CD4-positive, CD25-positive, alpha-beta regulatory T cell (primary cell): ENCODE results near the gene CNTNAP2. TPM values are rescaled to one million over a fixed set of nuclear protein-coding genes. Genes with fewer than 3 reads are reported as not detected.

Source experiments
- ATAC-seq, 2 donors: fragments of 150-1000 bp; cut with Tn5 transposase; one replicate each; pipeline ENCODE4 v1.10.0; 2021; ENCODE audit warnings: low read depth in 2 of 2, moderate number of reproducible peaks in 2 of 2, moderate library complexity in 1 of 2
- DNase-seq, 3 donors: peaks; one replicate each; pipeline versions ENCODE4 v3.0.0 to v3.0.0-alpha.2; 2012 to 2022; ENCODE audit warnings: mixed read lengths in 1 of 3
- H3K27ac ChIP-seq: one replicate; pipeline ENCODE4 v1.7.0; 2013; ENCODE audit warnings: mild to moderate bottlenecking, low read length; ENCODE audit not compliant: insufficient read depth, poor library complexity, severe bottlenecking
- H3K27me3 ChIP-seq: one replicate; pipeline ENCODE4 v1.7.0; 2013; ENCODE audit warnings: low read length; ENCODE audit not compliant: control insufficient read depth, insufficient read depth
- H3K36me3 ChIP-seq: one replicate; pipeline ENCODE4 v1.7.0; 2013; ENCODE audit warnings: mild to moderate bottlenecking, low read length, moderate library complexity; ENCODE audit not compliant: control insufficient read depth, insufficient read depth
- H3K4me1 ChIP-seq: 2 replicates; pipeline ENCODE4 v1.7.0; 2013; ENCODE audit warnings: mild to moderate bottlenecking, low read length; ENCODE audit not compliant: insufficient read depth, control insufficient read depth, poor library complexity, severe bottlenecking
- H3K4me3 ChIP-seq: one replicate; pipeline ENCODE4 v1.7.0; 2013; ENCODE audit warnings: low read depth, mild to moderate bottlenecking, low read length, moderate library complexity
- H3K9me3 ChIP-seq, 2 experiments: 1 replicate in 1 of 2; 2 replicates in 1 of 2; pipeline ENCODE4 v1.7.0; 2013; ENCODE audit warnings: low read length in 2 of 2, mild to moderate bottlenecking in 1 of 2, moderate library complexity in 1 of 2; ENCODE audit not compliant: control insufficient read depth in 2 of 2
- H3K27ac Mint-ChIP-seq, 3 donors: one replicate each; pipeline ENCODE4 v1.8.0; 2020 to 2022; ENCODE audit warnings: mild to moderate bottlenecking in 3 of 3, mixed read lengths in 3 of 3, moderate library complexity in 2 of 3
- H3K27me3 Mint-ChIP-seq: one replicate; pipeline ENCODE4 v1.8.0; 2022; ENCODE audit warnings: mild to moderate bottlenecking, mixed read lengths
- H3K36me3 Mint-ChIP-seq: one replicate; pipeline ENCODE4 v1.8.0; 2020; ENCODE audit warnings: mixed read lengths
- H3K4me1 Mint-ChIP-seq, 4 donors: one replicate each; pipeline ENCODE4 v1.8.0; 2020 to 2022; ENCODE audit warnings: mixed read lengths in 4 of 4, mild to moderate bottlenecking in 1 of 4
- H3K4me3 Mint-ChIP-seq, 4 donors: one replicate each; pipeline ENCODE4 v1.8.0; 2020 to 2022; ENCODE audit warnings: mild to moderate bottlenecking in 4 of 4, mixed read lengths in 4 of 4, moderate library complexity in 3 of 4
- H3K9me3 Mint-ChIP-seq, 7 donors: one replicate each; pipeline ENCODE4 v1.8.0; 2020 to 2022; ENCODE audit warnings: mixed read lengths in 7 of 7, mild to moderate bottlenecking in 3 of 7, moderate library complexity in 2 of 7
- polyA plus RNA-seq, 4 donors: library from polyadenylated mRNA; unstranded; fragments of 300-500 nt; fragmentation: Illumina TruSeq; gene quantifications; one replicate each; pipeline ENCODE4 v1.2.3, GENCODE V29; 2021
- total RNA-seq: library from RNA; stranded (reverse); gene quantifications from one replicate; pipeline ENCODE4 v1.2.3, GENCODE V29; 2022

Gene CNTNAP2
- total and polyA plus RNA-seq, 5 donors from 2014 or later: 0.02 to 0.15 TPM; not detected in 3

- Histone ChIP-seq H3K9me3 (no peaks in the 10 kb centered on the region), H3K27me3 (no peaks in the 10 kb centered on the region), H3K27ac (no peak overlapping the region), H3K4me3 (no peak overlapping the region), H3K36me3 (no peaks in the 10 kb centered on the region), H3K4me1 (no peaks in the 10 kb centered on the region)
- Mint-ChIP-seq H3K4me1 (no peaks in the 10 kb centered on the region), H3K27ac (no peak overlapping the region), H3K27me3 (no peaks in the 10 kb centered on the region), H3K4me3 (no peak overlapping the region), H3K9me3 (peaks cover 0 to 2% (median 0%) of the 10 kb centered on the region in 7 donors), H3K36me3 (no peaks in the 10 kb centered on the region)
- DNase-seq: no peak
- ATAC-seq: no peak
Measured at GRCh38 chr7:148379677-148380076, 2263.1 kb downstream of the CNTNAP2 start.

DNA sequence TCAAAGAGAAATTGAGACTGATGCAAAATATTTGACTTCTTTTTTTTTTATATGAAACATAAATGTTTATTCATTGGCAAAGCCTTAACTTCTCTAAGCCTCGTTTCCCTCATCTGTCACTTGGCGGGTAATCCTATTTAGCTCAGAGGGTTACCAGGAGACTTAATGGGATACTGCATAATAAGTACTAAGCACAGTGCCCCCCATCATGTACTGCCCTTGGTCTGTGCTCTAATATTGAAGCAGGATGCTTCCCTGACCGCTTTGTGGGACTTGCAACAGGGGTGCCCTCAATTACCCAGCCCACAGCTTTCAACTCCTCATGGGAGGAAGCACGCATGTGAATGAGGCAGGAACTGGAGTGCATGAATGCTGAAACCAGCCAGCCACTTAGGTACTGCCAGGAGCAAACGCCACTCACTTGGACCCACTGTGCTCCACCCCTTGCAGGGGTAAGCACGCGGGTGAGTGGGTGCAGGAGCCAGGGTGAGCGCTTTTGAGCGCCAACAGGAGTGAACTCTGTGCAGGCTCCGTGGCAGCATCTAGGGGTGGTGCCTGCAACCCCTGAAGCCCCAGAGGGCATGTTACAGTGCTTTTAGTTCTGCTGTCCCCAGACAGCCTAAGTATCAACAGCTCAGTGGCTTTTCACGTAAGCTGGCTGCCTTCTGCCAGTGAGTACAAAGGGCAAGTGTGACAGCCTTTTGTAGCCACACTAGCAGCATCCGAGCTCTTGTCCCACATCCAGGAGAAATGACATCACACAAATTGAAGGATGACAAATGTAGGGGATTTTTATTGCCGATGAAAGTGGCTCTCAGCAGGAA is 2264.2 kb downstream of the CNTNAP2 start:
- Mint-ChIP-seq H3K27me3 (no peaks in the 10 kb centered on the region), H3K9me3 (peaks cover 0 to 2% (median 0%) of the 10 kb centered on the region in 7 donors), H3K36me3 (no peaks in the 10 kb centered on the region), H3K4me1 (no peaks in the 10 kb centered on the region), H3K27ac (no peak overlapping the region), H3K4me3 (no peak overlapping the region)
- no peaks in the 10 kb centered on the region for H3K4me1 ChIP-seq
- no peaks in the 10 kb centered on the region for H3K27me3 ChIP-seq
- H3K36me3 ChIP-seq: no peaks in the 10 kb centered on the region
- DNase-seq: no peak
- no peak overlapping the region for H3K27ac ChIP-seq
- H3K9me3 ChIP-seq: no peaks in the 10 kb centered on the region
- no peak overlapping the region for H3K4me3 ChIP-seq
- no peak for ATAC-seq

DNA sequence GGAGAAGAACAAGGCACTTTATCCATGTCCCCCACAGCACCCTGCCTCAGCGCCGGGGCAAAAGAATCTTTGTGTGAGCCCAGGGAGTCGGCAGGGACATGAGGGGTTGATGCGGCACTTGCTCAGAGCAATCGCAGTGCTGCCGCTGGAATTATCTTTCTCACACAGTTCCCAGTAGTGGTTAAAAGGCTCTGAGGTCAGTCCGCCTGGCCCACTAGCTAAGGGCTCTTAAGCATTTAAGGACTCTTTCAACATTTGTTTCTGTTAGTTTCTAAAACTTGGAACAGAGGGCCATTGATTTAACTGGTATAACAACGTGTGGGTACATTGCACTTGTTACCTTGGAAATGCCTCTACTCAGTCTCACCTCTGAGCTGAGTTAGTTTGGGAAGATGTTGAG is 2266.0 kb downstream of the CNTNAP2 start:
- H3K27me3 Mint-ChIP-seq: no peaks in the 10 kb centered on the region
- Histone ChIP-seq H3K27me3 (no peaks in the 10 kb centered on the region), H3K4me1 (no peaks in the 10 kb centered on the region), H3K36me3 (no peaks in the 10 kb centered on the region), H3K27ac (no peak overlapping the region), H3K4me3 (no peak overlapping the region), H3K9me3 (no peaks in the 10 kb centered on the region)
- DNase-seq: no peak
- H3K9me3 Mint-ChIP-seq: peaks cover 0 to 4% (median 0%) of the 10 kb centered on the region in 7 donors
- no peak overlapping the region for H3K27ac Mint-ChIP-seq
- no peak overlapping the region for H3K4me3 Mint-ChIP-seq
- no peaks in the 10 kb centered on the region for H3K36me3 Mint-ChIP-seq
- no peaks in the 10 kb centered on the region for H3K4me1 Mint-ChIP-seq
- no peak for ATAC-seq

DNA sequence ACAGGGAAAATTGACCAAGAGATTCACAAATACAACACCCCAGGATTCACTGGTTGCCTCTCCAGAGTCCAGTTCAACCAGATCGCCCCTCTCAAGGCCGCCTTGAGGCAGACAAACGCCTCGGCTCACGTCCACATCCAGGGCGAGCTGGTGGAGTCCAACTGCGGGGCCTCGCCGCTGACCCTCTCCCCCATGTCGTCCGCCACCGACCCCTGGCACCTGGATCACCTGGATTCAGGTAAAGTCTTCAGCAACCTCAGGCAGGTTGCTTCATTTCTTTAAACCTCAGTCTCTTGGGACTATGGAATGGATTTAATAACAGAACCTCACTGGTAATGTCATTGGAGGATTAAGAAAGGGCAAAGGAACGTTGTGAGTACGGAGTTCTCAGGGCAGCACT is 2267.1 kb downstream of the CNTNAP2 start:
- DNase-seq (no peak), ATAC-seq (no peak)
- no peaks in the 10 kb centered on the region for H3K36me3 ChIP-seq
- H3K4me1 Mint-ChIP-seq: no peaks in the 10 kb centered on the region
- H3K27me3 ChIP-seq: no peaks in the 10 kb centered on the region
- peaks cover 0 to 4% (median 0%) of the 10 kb centered on the region in 7 donors for H3K9me3 Mint-ChIP-seq
- H3K27me3 Mint-ChIP-seq: no peaks in the 10 kb centered on the region
- no peaks in the 10 kb centered on the region for H3K36me3 Mint-ChIP-seq
- no peaks in the 10 kb centered on the region for H3K9me3 ChIP-seq
- no peak overlapping the region for H3K27ac Mint-ChIP-seq
- no peak overlapping the region for H3K27ac ChIP-seq
- H3K4me3 Mint-ChIP-seq: no peak overlapping the region
- no peaks in the 10 kb centered on the region for H3K4me1 ChIP-seq
- no peak overlapping the region for H3K4me3 ChIP-seq

GRCh38 chr7:148385009-148385682 is 2268.5 kb downstream of the CNTNAP2 start:
- H3K4me3 Mint-ChIP-seq: no peak overlapping the region
- H3K36me3 ChIP-seq: no peaks in the 10 kb centered on the region
- no peak overlapping the region for H3K4me3 ChIP-seq
- ATAC-seq (no peak), DNase-seq (no peak)
- no peaks in the 10 kb centered on the region for H3K4me1 Mint-ChIP-seq
- peaks cover 0 to 6% (median 0%) of the 10 kb centered on the region in 7 donors for H3K9me3 Mint-ChIP-seq
- H3K27me3 Mint-ChIP-seq: peaks cover 4% of the 10 kb centered on the region
- no peak overlapping the region for H3K27ac Mint-ChIP-seq
- H3K27ac ChIP-seq: no peak overlapping the region
- no peaks in the 10 kb centered on the region for H3K36me3 Mint-ChIP-seq
- H3K9me3 ChIP-seq: no peaks in the 10 kb centered on the region
- H3K27me3 ChIP-seq: no peaks in the 10 kb centered on the region
- H3K4me1 ChIP-seq: no peaks in the 10 kb centered on the region

DNA sequence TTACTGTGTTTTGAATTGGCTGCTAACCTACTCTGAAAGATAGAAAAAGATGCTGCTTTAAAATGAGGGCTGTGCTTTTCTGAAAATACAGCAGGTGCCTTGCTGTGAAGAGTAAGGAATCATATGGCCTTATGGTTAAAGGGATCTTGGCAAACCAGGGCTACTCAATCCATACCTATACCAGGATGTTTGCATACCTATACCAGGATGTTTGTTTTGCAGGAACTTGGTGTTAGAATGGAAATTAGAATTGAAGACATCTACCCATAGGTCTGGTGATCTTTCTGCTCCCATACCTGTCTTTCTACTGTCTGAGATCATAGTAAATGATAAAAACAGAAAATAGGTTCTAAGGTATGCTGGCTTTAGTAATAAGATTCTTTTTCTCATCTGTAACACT is 2273.8 kb downstream of the CNTNAP2 start:
- Histone ChIP-seq H3K27me3 (peaks cover 2% of the 10 kb centered on the region), H3K27ac (no peak overlapping the region), H3K9me3 (no peaks in the 10 kb centered on the region), H3K4me3 (no peak overlapping the region), H3K36me3 (no peaks in the 10 kb centered on the region), H3K4me1 (no peaks in the 10 kb centered on the region)
- Mint-ChIP-seq H3K9me3 (peaks cover 0 to 6% (median 0%) of the 10 kb centered on the region in 7 donors), H3K27me3 (peaks cover 4% of the 10 kb centered on the region), H3K36me3 (no peaks in the 10 kb centered on the region), H3K4me3 (no peak overlapping the region), H3K4me1 (no peaks in the 10 kb centered on the region), H3K27ac (no peak overlapping the region)
- ATAC-seq (no peak), DNase-seq (no peak)

DNA sequence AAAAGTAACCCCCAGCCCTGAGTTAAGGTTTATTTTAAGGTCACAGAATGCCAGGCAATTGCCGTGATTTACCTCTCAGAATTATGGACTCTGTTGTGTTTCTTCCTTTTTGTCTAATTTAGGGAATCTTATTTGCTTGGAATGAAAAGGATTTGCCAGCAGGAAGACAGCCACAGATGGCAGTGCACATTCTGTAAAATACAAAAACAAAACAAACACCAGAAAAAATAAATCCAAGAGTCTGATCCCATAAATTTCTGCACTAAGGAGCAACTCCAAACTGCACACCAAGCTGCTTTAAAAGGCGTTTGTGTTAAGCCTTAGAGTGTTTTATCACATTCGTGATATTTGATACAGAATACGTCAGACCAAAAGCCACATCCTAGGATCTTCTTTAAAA is 2275.0 kb downstream of the CNTNAP2 start:
- ATAC-seq (no peak), DNase-seq (no peak)
- H3K4me1 ChIP-seq: no peaks in the 10 kb centered on the region
- H3K4me3 Mint-ChIP-seq: no peak overlapping the region
- H3K27ac ChIP-seq: no peak overlapping the region
- no peaks in the 10 kb centered on the region for H3K36me3 Mint-ChIP-seq
- H3K27me3 Mint-ChIP-seq: peaks cover 9% of the 10 kb centered on the region
- H3K36me3 ChIP-seq: no peaks in the 10 kb centered on the region
- H3K4me3 ChIP-seq: no peak overlapping the region
- no peaks in the 10 kb centered on the region for H3K9me3 ChIP-seq
- H3K27ac Mint-ChIP-seq: no peak overlapping the region
- H3K4me1 Mint-ChIP-seq: no peaks in the 10 kb centered on the region
- peaks cover 0 to 6% (median 0%) of the 10 kb centered on the region in 7 donors for H3K9me3 Mint-ChIP-seq
- H3K27me3 ChIP-seq: peaks cover 2% of the 10 kb centered on the region
